ENCODE data around the gene IRF3.

Gene IRF3

DNA sequence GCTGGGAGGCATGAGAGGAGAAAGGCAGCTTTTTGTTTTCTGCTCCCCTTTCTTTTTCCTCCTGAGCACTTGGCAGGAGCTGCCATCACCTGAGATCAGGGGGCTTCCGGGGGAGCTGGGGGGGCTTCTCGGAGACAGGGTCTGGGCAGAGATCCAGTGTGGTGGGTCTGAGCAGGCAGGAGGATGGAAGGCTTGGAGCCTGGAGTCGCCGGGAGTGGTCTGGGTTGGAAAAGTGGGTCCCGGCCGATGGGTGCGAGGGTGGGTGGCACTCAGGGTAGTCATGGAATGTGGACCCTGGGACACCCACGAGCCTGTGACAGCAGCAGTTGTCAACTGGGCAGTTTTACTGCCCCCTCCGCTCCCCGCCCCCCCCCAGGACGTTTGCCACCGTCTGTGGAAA is 21.5 kb upstream of the IRF3 start:
- DNase-seq, result no peak

DNA sequence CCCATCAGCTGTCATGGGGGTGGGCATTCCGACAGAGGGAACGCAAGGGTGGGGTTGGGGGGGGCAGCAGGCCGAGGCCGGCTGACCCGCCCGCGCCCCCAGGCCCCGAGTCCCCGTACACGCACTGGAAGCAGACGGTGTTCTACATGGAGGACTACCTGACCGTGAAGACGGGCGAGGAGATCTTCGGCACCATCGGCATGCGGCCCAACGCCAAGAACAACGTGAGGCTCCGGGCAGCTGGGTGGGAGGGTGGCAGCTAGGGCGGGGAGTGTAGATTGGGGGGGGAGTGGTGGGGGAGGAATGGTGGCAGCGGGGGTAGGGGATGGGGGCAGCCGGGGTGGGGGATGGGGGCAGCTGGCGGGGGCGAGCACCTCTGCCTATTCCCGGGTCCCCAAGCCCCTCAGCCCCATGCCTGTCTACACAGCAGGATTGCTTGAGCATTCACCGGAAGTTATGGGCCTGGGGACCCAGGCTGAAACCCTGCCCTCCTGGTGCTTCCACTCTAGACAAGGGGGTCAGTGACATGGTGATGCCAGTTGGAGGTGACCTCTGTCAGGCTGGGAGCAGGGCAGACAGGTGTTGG is 20.9 kb upstream of the IRF3 start:
- DNase-seq, result no peak

DNA sequence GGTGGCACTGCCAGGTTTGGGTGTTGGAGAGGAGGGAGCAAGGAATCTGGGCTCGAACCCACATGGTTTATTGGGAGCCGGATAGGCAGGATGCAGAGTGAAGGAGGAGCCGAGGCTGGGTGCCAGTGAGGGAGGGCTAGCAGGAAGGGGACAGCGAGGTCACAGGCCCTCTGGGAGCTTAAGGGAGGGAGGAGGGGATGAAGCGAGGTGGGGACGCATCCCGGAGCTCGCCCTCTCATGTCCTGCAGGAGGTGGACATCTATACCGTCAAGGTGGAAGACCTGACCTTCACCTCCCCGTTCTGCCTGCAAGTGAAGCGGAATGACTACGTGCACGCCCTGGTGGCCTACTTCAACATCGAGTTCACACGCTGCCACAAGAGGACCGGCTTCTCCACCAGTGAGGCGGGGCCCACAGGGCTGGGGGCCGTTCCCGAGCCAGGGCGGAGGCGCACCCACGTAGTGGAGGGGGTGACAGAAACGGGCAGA is 20.2 kb upstream of the IRF3 start:
- DNase-seq, result no peak

DNA sequence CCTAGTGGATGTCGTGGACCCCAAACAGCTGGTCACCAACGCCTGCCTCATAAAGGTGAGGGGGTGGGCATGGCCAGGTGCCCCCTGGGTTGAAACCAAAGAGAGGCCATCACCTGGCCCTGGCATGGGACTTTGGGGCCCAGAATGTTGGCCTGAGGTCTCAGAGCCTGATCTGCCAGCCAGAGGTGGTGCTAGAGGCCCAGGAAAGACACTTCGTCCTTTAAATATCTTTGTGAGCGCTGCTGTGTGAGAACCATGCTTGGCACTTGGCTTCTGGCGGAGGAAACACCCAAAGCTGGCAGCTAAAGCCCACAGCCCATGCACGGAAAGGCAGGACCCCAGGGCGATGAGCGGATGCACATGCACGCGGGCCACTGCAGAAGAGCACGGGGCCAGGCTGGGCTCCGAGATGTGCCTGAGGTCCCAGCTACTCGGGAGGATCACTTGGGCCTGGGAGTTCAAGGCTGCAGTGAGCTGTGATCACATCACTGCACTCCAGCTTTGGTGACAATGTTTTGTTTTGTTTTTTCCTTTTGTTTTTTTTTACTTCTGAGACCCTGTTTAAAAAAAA is 19.4 kb upstream of the IRF3 start:
- DNase-seq, result no peak

DNA sequence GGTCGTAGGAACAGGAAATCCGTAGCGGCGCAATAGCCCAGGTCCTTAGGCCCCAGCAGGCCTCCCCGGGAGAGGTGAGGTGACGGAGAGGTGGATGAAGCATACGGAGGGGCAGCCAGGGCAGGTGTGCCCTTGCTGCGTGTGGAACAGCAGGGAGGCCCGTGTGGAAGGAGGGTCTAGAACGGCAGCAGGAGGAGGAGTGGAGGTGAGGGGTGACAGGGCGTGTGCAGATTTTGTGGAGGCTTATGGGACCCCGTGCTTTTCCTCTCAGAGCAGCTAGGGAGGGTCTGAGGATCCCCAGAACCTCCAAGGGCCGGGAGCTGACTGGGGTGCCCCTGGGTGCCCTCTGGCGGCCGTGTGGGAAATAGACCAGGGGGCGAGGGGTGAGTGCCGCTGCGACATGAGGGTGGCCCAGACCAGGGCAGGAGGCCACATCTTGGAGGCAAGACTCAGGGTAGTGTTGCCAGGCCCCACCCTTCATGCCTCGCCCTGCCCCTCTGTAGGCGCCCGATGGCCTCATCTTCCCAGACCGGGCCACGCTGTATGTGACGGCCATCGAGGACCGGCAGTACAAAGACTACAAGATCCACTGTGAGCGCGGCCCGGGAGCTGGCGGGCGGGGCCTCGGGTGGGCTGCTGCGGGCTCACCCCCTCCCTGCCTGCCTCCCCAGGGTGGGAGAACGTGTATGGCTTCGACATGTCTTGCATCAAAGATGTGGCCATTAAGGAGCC is 18.8 kb upstream of the IRF3 start:
- no peak for DNase-seq

DNA sequence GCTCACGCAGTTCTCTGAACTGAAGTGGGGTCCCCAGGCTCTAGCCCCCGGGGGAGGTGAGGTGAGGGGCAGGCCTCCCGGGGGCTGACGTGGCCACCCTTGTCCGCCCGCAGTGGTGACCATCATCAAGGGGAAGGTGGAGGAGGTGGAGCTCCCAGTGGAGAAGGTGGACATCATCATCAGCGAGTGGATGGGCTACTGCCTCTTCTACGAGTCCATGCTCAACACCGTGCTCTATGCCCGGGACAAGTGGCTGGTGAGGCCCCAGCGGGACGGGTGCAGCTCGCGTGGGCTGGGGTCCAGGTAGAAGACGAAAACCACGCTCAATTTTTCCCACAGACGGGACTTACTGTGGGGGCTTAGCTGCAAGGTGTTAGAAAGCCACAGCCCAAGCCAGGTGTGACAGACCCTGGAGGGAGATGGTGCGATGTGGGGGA is 18.2 kb upstream of the IRF3 start:
- no peak for DNase-seq

DNA sequence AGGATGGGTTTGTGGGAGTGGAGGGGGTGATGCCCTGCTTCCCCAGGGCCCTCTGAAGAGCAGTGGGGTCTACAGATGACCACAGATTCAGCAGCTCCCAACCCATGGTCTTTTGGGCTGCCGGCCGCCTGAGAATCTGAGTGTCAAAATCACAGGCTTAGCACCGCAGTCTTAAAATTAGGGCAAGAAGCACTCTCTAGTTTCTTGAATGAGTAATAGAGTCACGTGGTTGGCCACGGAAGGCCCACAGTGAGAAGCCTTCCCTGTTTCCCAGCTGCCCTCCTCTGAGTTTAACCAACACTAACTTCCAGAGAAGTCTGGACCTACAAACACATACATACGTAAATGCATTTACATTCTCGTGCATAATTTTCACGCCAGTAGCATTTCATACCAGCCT is 16.6 kb upstream of the IRF3 start:
- DNase-seq, result no peak

DNA sequence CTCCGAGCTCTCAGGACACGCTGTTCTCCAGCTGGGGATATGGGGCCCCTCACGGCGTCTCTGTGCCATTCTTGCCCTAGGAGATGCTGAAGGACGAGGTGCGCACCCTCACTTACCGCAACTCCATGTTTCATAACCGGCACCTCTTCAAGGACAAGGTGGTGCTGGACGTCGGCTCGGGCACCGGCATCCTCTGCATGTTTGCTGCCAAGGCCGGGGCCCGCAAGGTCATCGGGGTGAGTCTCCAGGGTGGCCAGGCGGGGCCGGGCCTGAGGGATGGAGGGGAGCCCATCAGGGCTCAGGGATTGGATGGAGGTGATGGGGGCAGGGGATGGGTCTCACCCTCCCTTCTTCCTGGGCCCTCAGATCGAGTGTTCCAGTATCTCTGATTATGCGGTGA is 16.2 kb upstream of the IRF3 start:
- no peak for DNase-seq

DNA sequence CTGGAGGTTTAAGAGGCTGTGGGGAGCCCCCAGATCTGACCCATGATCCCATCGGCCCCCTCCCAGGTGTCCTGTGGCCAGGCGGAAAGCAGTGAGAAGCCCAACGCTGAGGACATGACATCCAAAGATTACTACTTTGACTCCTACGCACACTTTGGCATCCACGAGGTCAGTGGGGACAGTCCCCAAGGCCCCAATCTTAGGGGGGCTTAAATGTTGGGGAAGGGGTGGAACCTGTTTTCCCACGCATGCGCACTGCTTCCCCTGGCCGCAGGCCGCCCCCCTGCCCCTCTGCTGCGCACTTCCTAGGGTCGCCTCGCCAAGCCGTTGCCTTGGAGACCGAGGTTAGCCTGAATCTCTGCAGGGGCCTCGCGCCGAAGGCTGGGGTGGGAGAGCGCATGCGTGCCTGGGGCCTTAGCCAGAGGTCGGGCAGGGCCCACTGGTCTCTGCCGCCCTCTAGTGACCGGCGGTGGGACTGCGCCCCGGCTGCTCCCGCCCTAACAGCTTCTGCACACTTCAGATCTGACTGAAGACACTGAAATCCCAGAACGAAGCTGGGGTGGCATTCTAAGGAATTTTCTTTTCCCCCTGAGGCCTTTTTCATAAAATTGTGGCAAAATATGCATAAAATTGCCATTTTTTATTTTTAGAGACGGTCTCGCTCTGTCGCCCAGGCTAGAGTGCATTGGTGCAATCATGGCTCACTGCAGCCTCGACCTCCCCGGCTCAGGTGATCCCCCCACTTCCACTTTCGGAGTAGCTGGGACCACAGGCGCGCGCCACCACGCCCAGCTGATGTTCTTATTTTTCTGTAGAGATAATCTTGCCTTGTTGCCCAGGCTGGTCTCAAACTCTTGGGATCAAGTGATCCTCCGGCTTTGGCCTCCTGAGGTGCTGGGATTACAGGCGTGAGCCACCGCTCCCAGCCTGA is 15.0 kb upstream of the IRF3 start:
- peak; percentile 21 for DNase-seq

DNA sequence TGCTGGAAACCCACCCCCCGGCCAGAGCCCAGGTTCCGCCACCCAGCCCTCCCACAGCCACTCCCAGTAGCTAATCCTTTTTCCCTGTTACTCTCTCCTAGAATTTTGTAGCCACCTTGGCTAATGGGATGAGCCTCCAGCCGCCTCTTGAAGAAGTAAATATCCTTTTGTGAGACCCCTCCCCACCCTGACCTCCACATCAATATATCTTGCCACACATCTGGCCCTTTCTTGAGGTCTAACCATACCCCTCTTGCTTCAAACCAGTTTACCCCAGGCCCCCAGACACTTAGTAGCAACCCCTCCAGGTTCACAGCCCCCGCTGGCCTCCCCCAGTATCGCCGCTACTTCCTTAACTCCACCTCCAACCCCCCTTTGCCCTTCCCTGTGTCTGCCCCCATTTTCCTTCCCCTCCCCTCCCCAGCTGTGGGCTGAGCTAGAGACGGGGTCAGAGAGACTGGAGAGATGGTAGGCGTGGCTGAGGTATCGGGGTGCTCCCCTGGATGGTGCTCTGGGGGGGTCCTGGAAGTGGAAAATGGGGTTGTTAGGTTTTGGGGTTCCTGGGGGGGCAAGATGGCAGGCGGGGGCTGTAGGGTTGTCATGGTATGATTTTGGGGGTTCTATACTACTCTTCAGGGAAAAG is 14.2 kb upstream of the IRF3 start:
- DNase-seq, result no peak

DNA sequence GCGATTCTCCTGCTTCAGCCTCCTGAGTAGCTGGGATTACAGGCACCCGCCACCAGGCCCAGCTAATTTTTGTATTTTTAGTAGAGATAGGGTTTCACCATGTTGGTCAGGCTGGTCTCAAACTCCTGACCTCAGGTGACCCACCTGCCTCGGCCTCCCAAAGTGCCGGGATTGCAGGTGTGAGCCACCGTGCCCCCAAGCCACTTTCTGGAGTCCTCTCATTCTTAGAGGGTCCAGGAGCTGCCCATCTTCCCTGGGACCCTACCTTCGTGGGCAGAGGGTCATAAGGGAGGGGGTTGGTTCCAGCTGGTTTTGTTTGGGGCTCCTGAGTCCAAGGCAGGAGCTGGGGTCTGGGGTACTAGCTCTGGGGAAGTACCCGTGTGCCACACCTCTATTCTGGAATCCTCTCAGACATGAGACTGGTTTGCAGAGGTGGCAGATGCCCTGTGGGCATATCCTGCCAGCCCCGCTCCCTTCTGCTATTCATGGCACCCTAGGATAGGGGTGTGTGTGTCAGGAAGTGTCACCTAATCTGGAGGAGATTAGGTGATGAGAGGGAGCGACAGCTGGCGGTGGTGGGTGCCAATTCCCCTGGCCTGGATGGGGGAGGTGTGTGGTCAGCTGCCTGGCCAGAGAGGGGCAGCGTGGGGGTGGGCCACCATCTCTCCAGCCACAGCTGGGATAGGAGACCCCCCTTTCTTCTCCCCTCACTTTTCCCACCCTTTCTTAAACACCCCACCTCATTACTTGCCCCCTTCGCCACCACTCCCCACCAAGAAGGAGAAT is 13.5 kb upstream of the IRF3 start:
- no peak for DNase-seq

DNA sequence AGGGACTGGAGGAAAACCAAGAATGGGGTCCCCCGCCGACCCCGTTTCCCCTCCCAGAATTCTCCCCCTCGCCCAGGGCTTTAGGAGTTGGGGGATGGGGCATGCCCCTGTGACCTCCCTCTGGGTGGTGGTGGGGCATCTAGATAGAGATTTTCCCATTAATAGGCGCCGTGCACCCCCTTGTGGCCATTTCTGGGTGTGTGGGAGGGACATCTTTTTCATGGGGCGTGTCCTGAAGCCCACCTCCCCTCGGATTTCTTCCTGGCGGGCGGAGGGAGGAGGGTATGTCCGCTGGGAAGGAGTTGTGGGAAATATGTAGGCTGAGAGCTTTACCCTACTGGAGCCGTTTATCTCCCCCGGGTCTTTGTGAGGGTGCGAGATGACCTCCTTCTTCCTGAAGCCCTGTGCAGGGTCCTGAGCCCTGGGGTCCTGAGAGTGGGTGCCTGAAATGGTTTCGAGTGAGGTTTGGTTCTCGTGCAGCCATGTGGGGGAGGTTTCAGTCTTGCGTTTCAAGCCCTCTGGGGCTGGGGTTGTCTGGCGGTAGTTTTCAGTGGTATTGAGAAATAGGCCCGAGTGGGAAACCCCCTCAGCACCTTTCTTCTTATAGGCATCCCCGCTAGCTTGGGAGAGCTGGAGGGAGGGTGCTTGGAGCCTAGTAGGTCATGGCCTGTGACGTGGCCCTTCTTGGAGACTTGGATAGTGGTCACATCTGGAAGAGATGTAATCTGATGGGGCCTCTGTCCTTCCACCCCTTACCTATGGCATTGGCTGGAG is 12.4 kb upstream of the IRF3 start:
- DNase-seq, result no peak

DNA sequence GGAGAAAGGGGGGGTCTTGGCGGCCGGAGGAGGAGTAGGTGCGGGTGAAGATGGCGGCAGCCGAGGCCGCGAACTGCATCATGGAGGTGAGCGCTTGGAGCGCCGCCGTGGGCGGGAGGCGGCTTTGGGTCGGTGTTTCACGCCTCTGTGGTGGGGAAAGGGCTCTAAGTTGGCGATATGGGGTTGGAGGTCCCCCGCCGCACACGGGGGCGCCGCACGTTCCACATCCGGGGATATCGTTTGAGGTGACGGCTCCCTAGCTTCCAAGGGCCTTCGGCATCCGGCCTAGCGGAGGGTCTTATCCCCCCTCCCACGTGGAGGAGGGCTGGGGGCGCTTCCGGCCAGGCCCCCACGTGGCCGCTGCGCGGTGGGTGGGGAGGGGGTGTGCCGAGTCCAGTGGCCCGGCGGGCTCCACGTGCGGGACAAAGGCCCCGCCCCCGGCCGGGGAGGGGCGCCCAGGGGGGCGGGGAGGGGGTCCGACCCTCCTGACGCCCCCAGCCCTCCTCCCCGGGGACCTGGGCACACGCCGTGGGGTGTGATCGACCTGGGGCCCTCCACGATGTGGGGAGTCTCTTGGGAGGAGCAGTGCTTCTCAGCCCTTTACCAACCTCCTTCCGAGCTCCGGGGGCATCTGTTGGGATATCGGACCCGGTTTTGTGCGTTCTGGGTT is 11.7 kb upstream of the IRF3 start, which contains the start of gene PRMT1:
TSS of gene PRMT1 (plus strand) at position 41 of the 670 bp plus-strand sequence. CDS start at position 51, 10 bp downstream.
- no peak for DNase-seq

DNA sequence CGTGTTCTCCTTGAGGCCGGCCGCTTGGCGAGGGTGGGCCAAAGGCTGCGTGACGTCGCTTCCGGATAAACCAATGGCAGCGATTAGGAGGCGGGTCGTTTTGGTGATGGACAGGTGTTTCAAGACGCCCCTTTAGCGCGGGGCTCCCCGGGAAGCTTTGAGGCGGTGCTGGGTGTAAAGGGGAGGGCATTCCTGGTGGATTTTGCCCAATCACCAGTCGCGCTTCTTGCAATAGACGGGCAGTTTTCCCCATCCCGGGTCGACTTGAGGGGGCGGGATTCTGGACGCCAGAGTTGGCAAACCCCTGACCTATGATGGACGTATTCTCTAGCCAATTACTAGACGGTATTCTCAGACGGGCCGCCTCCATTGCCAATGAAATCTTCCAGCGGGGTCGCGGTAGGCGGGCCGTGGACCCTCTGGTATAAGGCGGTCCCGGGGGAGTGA is 11.2 kb upstream of the IRF3 start:
- DNase-seq, result peak; percentile 98

DNA sequence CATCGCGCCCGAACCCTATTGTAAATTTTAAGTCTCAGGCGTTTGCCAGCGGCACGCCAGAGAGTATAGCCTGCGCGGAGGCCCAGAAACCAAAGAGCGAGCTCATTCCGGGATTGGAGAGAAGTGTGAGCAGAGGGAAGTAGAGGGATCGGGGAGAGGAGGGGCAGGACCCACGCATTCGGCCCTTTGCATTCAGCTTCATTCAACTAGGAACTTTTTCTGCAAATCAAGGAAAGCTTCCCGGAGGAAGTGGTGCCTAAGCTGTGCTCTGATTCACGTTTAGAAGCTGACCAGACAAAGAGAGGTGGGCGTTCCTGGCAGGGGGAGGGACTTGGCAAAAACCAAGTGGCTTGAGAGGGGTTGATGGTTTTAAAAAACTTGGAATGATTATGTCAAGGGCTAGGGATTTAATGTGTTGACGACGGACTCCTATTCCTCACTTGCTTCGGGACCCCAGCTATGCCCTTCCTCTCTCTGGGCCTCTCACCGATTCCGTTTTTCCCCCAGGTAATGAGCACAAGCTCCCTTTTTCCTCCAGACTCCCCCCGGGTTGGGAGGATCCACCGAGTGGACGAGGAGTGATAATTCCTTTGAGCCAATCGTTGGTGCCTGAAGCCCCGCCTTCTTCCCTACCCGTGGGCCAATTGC is 10.6 kb upstream of the IRF3 start:
- DNase-seq, result peak; percentile 75

DNA sequence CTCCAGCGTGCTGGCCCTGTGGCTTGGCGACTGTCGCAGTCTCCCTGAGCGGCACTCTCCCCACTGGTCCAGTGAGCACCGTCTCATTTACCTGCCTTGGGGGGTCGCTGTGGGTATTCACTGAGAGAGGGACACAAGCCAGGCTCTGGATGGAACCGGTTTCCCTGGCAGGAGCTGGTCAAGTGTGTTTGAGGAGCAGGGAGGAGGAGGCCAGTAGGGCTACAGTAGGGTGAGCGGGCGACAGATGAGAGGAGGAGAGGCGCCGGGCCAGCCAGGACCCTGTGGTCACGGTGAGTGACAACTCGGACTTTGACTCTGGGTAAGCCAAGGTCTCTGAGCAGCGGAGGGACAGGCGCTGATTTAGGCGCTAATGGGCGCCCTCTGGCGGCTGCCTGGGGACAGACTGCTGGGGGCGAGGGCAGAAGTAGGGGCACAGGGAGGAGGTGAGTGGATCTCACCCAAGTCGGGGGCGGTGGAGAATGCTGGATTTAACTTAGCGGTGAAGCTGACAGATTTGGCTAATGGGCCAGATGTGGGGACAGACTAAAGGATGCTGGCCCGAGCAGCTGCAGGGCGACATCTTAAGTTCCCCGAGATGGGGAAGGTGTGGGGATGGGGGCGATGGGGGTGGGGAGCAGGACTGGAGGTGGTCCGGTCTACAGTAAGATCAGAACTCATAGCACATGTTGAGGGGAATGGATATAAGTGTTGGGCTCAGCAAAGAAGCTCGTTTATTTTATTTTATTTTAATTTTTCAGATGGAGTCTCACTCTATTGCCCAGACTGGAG is 6.7 kb upstream of the IRF3 start:
- DNase-seq, result no peak

DNA sequence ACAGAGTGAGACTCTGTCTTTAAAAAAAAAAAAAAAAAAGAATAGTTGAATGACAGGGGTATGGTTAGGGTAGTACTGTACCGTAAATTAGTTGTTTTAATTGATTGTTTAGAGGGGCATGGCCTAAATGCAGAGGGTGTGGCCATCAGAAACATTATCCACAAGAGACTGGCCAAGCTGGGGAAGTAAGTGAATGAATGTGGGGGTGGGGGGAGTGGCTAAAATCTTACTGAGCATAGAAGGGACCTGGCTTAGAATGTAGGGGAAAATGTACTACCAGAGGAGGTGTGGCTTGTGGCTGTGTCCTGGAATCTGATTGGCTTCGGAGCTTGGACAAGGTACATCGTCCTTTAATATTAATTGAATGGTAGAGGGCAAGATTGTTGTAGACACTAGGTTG is 3.9 kb upstream of the IRF3 start:
- DNase-seq, result no peak

DNA sequence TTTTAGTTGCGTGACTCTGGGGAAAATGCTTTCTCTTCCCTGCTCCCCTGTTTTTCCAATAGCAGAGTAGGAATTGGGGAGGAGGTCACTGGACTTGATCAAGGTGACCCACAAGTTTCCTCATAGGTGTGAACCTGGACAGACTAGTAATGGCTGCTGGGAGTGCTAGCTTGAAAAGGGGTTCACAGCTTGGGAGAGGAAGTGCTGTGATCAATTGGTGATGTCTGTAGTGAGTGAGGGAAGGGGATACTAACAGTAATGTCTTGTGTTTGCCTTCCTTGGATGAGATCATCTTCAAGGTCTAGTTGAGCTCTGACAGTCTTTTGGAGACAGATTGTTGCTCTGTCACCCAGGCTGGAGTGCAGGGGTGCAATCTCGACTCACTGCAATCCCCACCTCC is 1.8 kb upstream of the IRF3 start:
- DNase-seq, result no peak

DNA sequence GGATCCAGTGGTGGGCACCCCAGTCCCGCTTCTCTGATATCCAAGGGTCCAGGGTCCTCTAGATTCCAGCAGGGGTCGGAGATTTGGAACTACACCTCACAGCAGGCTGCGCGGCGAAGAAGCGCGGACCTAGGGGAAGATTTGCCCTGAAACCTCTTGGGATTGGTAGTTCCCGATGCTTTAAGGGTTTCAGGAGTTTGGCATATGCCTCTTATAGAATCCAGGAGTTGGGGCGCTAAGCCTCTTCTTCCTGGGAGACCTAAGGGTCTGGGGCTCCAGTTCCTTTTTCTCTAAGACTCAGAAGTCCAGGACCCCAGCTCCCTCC is 425 bp upstream of the IRF3 start:
- no peak for DNase-seq
